K562 (cell line): ENCODE results near the gene CGN. TPM values are rescaled to one million over a fixed set of nuclear protein-coding genes. Genes with fewer than 3 reads are reported as not detected.
A peak's percentile ranks its signal among the peaks of the same experiment; 100 is the strongest.

Source experiments
- BHLHE40 ChIP-seq: IDR thresholded peaks from 2 replicates; pipeline ENCODE4 v1.6.1; 2011; ENCODE audit warnings: low read length, improper control_type of control experiment
- CC2D1A ChIP-seq: fragments of 450-650 bp; IDR thresholded peaks from 2 replicates; pipeline ENCODE4 v1.6.1; 2017; ENCODE audit warnings: mild to moderate bottlenecking
- SMC3 ChIP-seq: conservative IDR thresholded peaks from 2 replicates; pipeline ENCODE4 v1.6.1; 2011; ENCODE audit warnings: low read depth, low read length, improper control_type of control experiment; ENCODE audit not compliant: insufficient read depth
- polyA plus RNA-seq, 8 experiments: library from polyadenylated mRNA; depleted of rRNA in 4 of 8; stranded (reverse) in 5 of 8; unstranded in 3 of 8; fragments of >200 nt; fragmentation: Nextera tagmentation in 2 of 8; fragmentation: Illumina TruSeq in 1 of 8; extraction: Ambion mirVana in 2 of 8; extraction: Trizol in 1 of 8; gene quantifications; 2 replicates each; pipeline versions ENCODE4 v1.2.1 to v1.2.3, GENCODE V29; 2011 to 2014; ENCODE audit warnings: inconsistent platforms in 1 of 8, missing spikeins in 1 of 8
- total RNA-seq, 7 experiments: library from RNA; depleted of rRNA in 6 of 7; stranded (reverse); fragments of >200 nt in 6 of 7; fragmentation: Illumina TruSeq in 2 of 7; extraction: Trizol in 2 of 7; gene quantifications; 2 replicates each; pipeline versions ENCODE4 v1.2.1 to v1.2.3, GENCODE V29; 2011 to 2021; ENCODE audit warnings: low replicate concordance in 1 of 7
- TF ChIP-seq, protein P1 (sequence below), 3 experiments: IDR thresholded peaks in 2 of 3; conservative IDR thresholded peaks in 1 of 3; 2 replicates each; pipeline ENCODE4 v1.5.1; 2011 to 2012; ENCODE audit warnings: low read length in 3 of 3, mild to moderate bottlenecking in 3 of 3, control low read depth in 2 of 3, improper control_type of control experiment in 1 of 3, inconsistent platforms in 1 of 3, low read depth in 1 of 3, mixed read lengths in 1 of 3, moderate library complexity in 1 of 3; ENCODE audit not compliant: insufficient read depth in 2 of 3
- TF ChIP-seq, protein P2 (sequence below): IDR thresholded peaks from 2 replicates; pipeline ENCODE4 v1.6.1; 2011; ENCODE audit warnings: borderline replicate concordance, low read depth, mild to moderate bottlenecking, moderate library complexity, low read length; ENCODE audit not compliant: insufficient read depth, poor library complexity, severe bottlenecking
- TF ChIP-seq, protein P3 (sequence below), 2 experiments: IDR thresholded peaks in 1 of 2; conservative IDR thresholded peaks in 1 of 2; 2 replicates each; pipeline ENCODE4 v1.6.1; 2016; ENCODE audit warnings: low read depth in 2 of 2, mild to moderate bottlenecking in 1 of 2, missing compliant biosample characterization in 1 of 2, missing genetic modification characterization in 1 of 2, moderate library complexity in 1 of 2

Gene CGN
- total and polyA plus RNA-seq, 9 of the 15 experiments (the other 6 are each of a cell fraction or from before 2014, with no cell fraction given) = 0.03 to 1.4 (median 0.14) TPM; not detected in 2

DNA sequence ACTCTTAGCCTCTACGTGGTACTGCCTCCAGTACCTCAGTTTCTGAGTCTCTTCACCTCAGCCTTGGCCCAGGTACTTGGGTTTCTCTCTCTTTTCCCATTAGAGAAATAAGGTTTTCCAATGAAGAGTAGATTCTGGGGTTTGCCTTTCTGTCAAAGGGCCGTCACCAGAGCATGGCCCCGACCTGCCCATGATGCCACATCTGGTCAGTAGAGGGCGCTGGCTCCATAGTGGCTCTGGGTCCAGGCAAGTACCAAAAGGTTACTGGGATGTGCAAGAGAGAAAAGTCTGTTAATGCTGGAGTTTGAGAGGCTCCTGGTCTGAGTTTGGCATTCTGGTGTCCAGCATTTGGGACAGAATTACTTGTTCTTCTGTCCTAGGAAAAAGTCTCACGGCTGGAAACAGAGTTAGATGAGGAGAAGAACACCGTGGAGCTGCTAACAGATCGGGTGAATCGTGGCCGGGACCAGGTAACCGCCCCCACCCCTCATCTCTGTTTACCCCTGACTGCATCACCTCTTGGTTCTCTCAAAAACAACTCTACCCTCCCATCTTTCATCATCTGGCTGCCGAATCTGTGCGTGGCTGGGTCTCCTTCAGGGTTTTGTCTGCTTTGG, 23.6 kb downstream of the CGN start (continued):
- TF ChIP-seq, protein P1, sequence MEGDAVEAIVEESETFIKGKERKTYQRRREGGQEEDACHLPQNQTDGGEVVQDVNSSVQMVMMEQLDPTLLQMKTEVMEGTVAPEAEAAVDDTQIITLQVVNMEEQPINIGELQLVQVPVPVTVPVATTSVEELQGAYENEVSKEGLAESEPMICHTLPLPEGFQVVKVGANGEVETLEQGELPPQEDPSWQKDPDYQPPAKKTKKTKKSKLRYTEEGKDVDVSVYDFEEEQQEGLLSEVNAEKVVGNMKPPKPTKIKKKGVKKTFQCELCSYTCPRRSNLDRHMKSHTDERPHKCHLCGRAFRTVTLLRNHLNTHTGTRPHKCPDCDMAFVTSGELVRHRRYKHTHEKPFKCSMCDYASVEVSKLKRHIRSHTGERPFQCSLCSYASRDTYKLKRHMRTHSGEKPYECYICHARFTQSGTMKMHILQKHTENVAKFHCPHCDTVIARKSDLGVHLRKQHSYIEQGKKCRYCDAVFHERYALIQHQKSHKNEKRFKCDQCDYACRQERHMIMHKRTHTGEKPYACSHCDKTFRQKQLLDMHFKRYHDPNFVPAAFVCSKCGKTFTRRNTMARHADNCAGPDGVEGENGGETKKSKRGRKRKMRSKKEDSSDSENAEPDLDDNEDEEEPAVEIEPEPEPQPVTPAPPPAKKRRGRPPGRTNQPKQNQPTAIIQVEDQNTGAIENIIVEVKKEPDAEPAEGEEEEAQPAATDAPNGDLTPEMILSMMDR (IDR thresholded peaks at IDR 0.05 in 2 of 3, conservative IDR thresholded peaks at IDR 0.05 in 1 of 3; ENCODE audit: insufficient read depth in 2 of 3, low read depth in 1 of 3, low read length in 3 of 3) = peak; percentile 89 to 95 (median 95)
- TF ChIP-seq SMC3 (peak; percentile 79), CC2D1A (0 out of 2 replicates have a peak, but pooled peaks have one; percentile 55), BHLHE40 (peak; percentile 31; the same call in 1 of the 2 replicates)
- TF ChIP-seq, protein P2, sequence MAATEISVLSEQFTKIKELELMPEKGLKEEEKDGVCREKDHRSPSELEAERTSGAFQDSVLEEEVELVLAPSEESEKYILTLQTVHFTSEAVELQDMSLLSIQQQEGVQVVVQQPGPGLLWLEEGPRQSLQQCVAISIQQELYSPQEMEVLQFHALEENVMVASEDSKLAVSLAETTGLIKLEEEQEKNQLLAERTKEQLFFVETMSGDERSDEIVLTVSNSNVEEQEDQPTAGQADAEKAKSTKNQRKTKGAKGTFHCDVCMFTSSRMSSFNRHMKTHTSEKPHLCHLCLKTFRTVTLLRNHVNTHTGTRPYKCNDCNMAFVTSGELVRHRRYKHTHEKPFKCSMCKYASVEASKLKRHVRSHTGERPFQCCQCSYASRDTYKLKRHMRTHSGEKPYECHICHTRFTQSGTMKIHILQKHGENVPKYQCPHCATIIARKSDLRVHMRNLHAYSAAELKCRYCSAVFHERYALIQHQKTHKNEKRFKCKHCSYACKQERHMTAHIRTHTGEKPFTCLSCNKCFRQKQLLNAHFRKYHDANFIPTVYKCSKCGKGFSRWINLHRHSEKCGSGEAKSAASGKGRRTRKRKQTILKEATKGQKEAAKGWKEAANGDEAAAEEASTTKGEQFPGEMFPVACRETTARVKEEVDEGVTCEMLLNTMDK = peak; percentile 13
- TF ChIP-seq, protein P3, sequence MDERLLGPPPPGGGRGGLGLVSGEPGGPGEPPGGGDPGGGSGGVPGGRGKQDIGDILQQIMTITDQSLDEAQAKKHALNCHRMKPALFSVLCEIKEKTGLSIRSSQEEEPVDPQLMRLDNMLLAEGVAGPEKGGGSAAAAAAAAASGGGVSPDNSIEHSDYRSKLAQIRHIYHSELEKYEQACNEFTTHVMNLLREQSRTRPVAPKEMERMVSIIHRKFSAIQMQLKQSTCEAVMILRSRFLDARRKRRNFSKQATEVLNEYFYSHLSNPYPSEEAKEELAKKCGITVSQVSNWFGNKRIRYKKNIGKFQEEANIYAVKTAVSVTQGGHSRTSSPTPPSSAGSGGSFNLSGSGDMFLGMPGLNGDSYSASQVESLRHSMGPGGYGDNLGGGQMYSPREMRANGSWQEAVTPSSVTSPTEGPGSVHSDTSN (CRISPR knock-in tag; IDR thresholded peaks at IDR 0.05; ENCODE audit: low read depth) = no peak
- TF ChIP-seq, protein P3 (tag; conservative IDR thresholded peaks at IDR 0.05; ENCODE audit: low read depth) = 0 out of 2 replicates have a peak, but pooled peaks have one; percentile 11
- TF ChIP-seq, all 486 proteins: peak for 24
